Pancreas (tissue), 10 donors: ENCODE measurements around the gene ZNF521. TPM values are rescaled to one million over a fixed set of nuclear protein-coding genes. Genes with fewer than 3 reads are reported as not detected.
"Not testable (repeated sequence)": the region's sequence is repeated elsewhere in the genome, so short reads cannot be mapped to it uniquely, and the experiment has no call there.

ENCODE experiments used
- ATAC-seq, 4 donors: fragments of 200-7000 bp; cut with Tn5 transposase; one replicate each; pipeline versions ENCODE4 v1.8.0 to v1.9.1; 2020; ENCODE audit warnings: mild to moderate bottlenecking in 4 of 4, moderate library complexity in 4 of 4
- DNase-seq, 6 donors: peaks; one replicate each; pipeline ENCODE4 v3.0.0-alpha.2; 2020
- FAIRE-seq: peaks from 2 replicates; lab custom pipeline; 2012; peaks lifted over from hg19 to GRCh38; lab: Jason Lieb, UNC
- H3K27ac ChIP-seq, 4 donors: fragments of 200-600 bp; sonication (generic); 1 replicate in 3 of 4; 2 replicates in 1 of 4; pipeline versions ENCODE4 v1.5.0 to v1.8.0; 2020
- H3K27me3 ChIP-seq, 4 donors: fragments of 200-600 bp; one replicate each; pipeline ENCODE4 v1.8.0; 2021
- H3K36me3 ChIP-seq, 3 donors: fragments of 200-600 bp; sonication (generic) in 1 of 3; one replicate each; pipeline versions ENCODE4 v1.5.0 to v1.8.0; 2020 to 2021
- H3K4me1 ChIP-seq, 3 donors: fragments of 200-600 bp; one replicate each; pipeline ENCODE4 v1.8.0; 2021
- H3K4me3 ChIP-seq, 4 donors: fragments of 200-600 bp; sonication (generic) in 2 of 4; one replicate each; pipeline versions ENCODE4 v1.5.0 to v1.8.0; 2020 to 2021
- H3K9me3 ChIP-seq, 4 donors: fragments of 200-600 bp; one replicate each; pipeline ENCODE4 v1.8.0; 2021
- CTCF ChIP-seq, 4 donors: fragments of 200-600 bp; sonication (generic) in 3 of 4; IDR thresholded peaks; one replicate each; pipeline versions ENCODE4 v1.5.0 to v1.8.0; 2021; ENCODE audit warnings: antibody characterized with exemption in 4 of 4
- WGBS, 2 donors: extraction: QIAGEN DNeasy Blood & Tissue Kit; methylation state at CpG; one replicate each; pipeline ENCODE4 v1.1.7; 2013; 5-methylcytosine and 5-hydroxymethylcytosine counted together
- intact Hi-C, 3 donors: fragments of 100-400 bp; cut with DNase I; formaldehyde crosslinking; loops; one replicate each; pipeline versions ENCODE4 v1.11.1 to v1.14.2; 2022
- polyA plus RNA-seq, 2 donors: library from polyadenylated mRNA; stranded (reverse); fragments of 200-250 nt; gene quantifications; one replicate each; pipeline ENCODE4 v1.2.3, GENCODE V29; 2013
- total RNA-seq, 6 donors: library from RNA; stranded (reverse); fragmentation: NEBNext Ultra II Directional in 4 of 6; extraction: Animal tissue kit (Norgen Biotek cat#: 25700) in 4 of 6; gene quantifications; one replicate each; pipeline versions ENCODE4 v1.2.1 to v1.2.4, GENCODE V29; 2021 to 2023
- donor health status: healthy with polysubstance abuse.
- donor health status: DM: no; HTN: no; CAD: no; lungs with moderate emphysema.
- donor health status: DM: no; HTN: no; CAD: no.
- donor health status: control.
- donor health status: control.
- donor health status: Bipolar disorder and iron deficiency.
- donor health status: DM: yes; HTN: yes; CAD: no.
- donor health status: DM: no; HTN: no; CAD: no.
- donor health status: DM: no; HTN: no; CAD: no.
- donor health status: DM: yes; HTN: yes; CAD: no.

ZNF521 gene
- total and polyA plus RNA-seq, 8 donors, result 0.42 to 6.0 (median 1.5) TPM

- no peak for DNase-seq
- intact Hi-C loops, result no loop called here
Observed at GRCh38 chr18:25042641-25043051, 309.3 kb downstream of the ZNF521 start.

GRCh38 chr18:25039781-25040180 is 312.2 kb downstream of the ZNF521 start:
- WGBS, 2 donors, result 71 to 81% methylated on average over 3 of the region's 3 CpGs
- no peak for TF ChIP-seq CTCF (IDR thresholded peaks at IDR 0.05)
- Histone ChIP-seq H3K9me3 (no peaks in the 10 kb centered on the region), H3K4me1 (no peaks in the 10 kb centered on the region), H3K36me3 (no peaks in the 10 kb centered on the region), H3K27ac (no peak overlapping the region), H3K27me3 (no peaks in the 10 kb centered on the region), H3K4me3 (no peak overlapping the region)
- ATAC-seq (no peak), DNase-seq (no peak), FAIRE-seq (no peak)
- intact Hi-C loops, result no loop called here

More at GRCh38 chr18:25042641-25043051, 309.3 kb downstream of the ZNF521 start:
- 7 to 14% methylated on average over 4 of the region's 4 CpGs for WGBS, 2 donors
- Histone ChIP-seq H3K4me3 (no peak overlapping the region), H3K4me1 (no peaks in the 10 kb centered on the region), H3K27ac (no peak overlapping the region), H3K36me3 (no peaks in the 10 kb centered on the region), H3K27me3 (no peaks in the 10 kb centered on the region), H3K9me3 (no peaks in the 10 kb centered on the region)
- no peak for TF ChIP-seq CTCF (IDR thresholded peaks at IDR 0.05)
- ATAC-seq, result no peak
- no peak for FAIRE-seq

- no peak for TF ChIP-seq CTCF (IDR thresholded peaks at IDR 0.05)
- 82 to 88% methylated on average over 8 of the region's 8 CpGs for WGBS, 2 donors
Observed at GRCh38 chr18:25038261-25038660, 313.7 kb downstream of the ZNF521 start.

GRCh38 chr18:25033747-25034471 is 318.1 kb downstream of the ZNF521 start:
- H3K4me1 ChIP-seq, result no peaks in the 10 kb centered on the region
- 41 to 44% methylated on average over 4 of the region's 4 CpGs for WGBS, 2 donors
- no peak for FAIRE-seq

More at GRCh38 chr18:25038261-25038660, 313.7 kb downstream of the ZNF521 start:
- FAIRE-seq, result no peak
- H3K36me3 ChIP-seq, result no peaks in the 10 kb centered on the region
- H3K27me3 ChIP-seq, result no peaks in the 10 kb centered on the region
- intact Hi-C loops, result no loop called here
- DNase-seq, result no peak
- no peak overlapping the region for H3K27ac ChIP-seq
- H3K4me3 ChIP-seq, result no peak overlapping the region
- no peak for ATAC-seq
- no peaks in the 10 kb centered on the region for H3K4me1 ChIP-seq
- no peaks in the 10 kb centered on the region for H3K9me3 ChIP-seq

GRCh38 chr18:25033175-25033574 is 318.8 kb downstream of the ZNF521 start:
- H3K9me3 ChIP-seq, H3K27ac ChIP-seq, H3K4me1 ChIP-seq, H3K27me3 ChIP-seq, H3K4me3 ChIP-seq, ATAC-seq, H3K36me3 ChIP-seq, intact Hi-C loops, DNase-seq, FAIRE-seq: not testable (repeated sequence)
- 43 to 60% methylated on average over 6 of the region's 6 CpGs for WGBS, 2 donors

More at GRCh38 chr18:25033747-25034471, 318.1 kb downstream of the ZNF521 start:
- Histone ChIP-seq H3K27me3 (no peaks in the 10 kb centered on the region), H3K27ac (no peak overlapping the region), H3K36me3 (no peaks in the 10 kb centered on the region), H3K4me3 (no peak overlapping the region), H3K9me3 (no peaks in the 10 kb centered on the region)
- no peak for TF ChIP-seq CTCF (IDR thresholded peaks at IDR 0.05)
- ATAC-seq (no peak), DNase-seq (no peak)
- intact Hi-C loops, result no loop called here
